SW480 (cell line): ENCODE measurements around the gene SEMA3C.

Experiments used
- DNase-seq: peaks from one replicate; pipeline ENCODE4 v3.0.0-alpha.2; 2016; ENCODE audit warnings: low spot score

The SEMA3C gene

DNA sequence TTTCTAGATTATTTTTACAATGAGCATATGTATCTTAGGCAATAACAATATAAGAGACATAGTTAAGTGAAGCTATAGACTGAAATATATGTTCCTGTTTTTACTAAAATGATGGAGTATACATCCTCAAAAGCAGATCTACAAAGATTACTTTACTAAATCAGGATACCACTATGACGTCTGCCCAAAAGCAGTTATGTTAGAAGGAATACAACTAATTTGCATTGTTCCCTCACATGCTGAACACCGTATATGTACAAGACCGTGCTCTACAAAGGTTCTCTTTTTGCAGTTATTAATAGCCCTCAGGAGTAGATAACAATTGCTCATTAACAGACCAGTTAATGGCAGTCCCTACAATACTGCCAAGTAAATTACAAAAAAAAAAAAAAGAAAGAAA lies 143.0 kb downstream of the SEMA3C start:
- no peak for DNase-seq

DNA sequence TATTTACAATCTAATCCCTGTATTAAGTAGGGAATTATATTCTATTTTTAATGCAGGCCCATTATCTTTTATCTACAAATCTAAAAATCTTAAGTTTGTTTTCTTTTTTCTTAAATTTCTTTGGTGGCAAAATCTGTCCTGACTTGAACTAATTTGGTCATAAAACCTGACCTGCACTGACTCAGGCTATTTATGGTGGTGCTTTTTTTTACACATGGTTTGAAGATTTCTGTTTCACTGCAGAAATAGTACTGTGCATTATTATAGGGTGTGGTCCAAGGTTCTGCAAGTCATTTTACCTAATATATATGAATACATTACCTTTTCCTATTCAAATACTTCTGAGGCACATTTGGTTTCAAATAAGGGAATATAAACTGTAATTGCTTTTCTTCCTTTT lies 143.4 kb downstream of the SEMA3C start:
- no peak for DNase-seq

DNA sequence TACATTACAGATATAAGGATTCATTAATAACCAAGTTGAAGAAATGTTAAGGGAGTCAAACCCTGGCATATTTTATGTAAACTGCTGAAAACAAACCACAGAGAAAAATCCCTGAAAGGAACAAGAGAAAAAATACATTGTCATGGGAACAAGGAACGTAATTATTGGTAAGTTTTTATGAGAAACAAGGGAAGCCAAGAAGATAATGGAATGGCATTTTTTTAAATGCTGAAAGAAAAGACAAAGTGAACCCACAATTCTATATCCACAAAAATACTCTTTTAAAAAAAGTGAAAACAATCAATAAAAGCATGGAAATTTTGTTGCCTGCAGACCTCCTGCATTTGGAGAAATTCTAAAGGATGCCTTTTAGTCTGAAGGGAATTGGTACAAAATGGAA lies 144.0 kb downstream of the SEMA3C start:
- no peak for DNase-seq

DNA sequence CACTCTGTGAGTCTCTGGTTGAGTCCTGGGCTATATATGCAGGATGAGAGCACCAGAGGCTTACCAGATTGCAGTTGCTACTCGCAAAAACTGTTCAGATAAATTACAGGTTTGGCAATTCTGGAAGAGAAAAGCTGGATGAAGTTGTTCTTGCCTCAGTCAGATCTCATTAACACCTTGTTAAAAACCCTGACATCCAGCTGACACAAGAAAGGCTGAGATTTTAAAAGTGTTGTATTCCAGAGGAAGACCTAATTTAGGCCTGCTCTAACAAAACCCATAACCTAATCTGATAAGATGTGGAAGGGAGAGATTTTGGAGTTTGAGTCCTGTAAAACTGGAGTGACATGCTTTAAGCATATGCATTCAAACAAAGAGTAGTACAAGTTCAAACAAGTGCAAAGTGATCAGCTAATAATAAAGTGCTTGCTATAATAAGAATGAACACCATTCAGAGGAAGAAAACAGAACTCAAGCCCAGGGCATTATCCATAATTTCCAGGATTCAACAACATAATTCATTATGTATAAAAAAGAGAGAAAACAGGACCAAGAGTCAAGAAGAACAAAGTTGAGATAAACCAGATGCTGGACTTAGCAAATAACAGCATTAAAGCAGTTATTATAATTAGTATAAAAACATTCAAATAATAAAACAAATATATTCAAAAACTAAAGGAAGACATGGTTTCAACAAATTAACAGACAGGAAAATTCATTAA lies 144.9 kb downstream of the SEMA3C start:
- no peak for DNase-seq

DNA sequence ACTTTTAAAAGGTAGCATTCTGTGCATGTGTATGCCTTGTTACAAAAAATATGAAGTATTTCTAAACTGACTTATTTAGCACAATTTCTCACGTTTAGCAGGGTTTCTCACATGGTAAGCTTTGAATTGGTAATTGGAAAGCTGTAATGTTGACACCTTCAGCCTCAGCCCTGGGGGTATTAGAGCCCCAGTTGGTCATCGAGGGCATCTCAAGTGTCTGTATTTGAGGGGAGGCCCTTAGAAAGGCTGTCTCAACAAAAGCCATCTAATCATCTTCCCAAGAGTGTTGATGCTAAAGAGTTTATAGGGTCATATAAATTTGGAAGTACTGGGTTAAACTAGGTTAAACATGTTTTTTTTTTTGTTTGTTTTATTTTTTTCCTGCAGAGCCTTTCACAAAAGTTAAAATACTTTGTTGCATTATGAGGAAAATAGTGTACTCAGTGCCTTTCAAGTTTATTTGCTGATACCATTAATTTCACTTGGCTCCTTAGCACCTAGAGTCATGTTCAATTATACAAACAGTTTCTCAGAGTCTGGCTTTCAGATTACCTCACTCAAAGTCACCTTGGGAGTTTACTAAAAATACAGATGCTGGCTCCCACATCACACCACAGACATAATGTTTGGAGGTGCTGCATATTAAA lies 146.4 kb downstream of the SEMA3C start:
- DNase-seq = no peak

DNA sequence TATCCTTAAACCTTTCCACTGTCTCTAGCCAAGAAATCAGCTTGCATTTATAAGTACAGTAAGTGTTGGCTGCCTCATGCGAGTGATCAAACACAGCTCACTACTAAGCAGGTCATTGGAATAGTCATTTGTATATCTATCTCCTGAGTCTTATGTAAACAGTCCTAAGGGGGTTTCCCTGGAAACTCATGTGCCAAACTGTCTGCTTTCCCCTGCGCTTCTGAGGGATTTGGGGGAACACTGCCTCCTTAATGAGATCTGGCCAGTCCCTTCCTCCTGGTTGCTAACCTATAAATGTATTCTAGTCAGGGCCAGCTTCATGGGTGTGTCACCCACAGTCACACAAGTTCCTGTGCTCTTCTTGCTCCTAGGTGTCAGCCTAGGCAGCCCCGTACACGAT lies 147.3 kb downstream of the SEMA3C start:
- no peak for DNase-seq

DNA sequence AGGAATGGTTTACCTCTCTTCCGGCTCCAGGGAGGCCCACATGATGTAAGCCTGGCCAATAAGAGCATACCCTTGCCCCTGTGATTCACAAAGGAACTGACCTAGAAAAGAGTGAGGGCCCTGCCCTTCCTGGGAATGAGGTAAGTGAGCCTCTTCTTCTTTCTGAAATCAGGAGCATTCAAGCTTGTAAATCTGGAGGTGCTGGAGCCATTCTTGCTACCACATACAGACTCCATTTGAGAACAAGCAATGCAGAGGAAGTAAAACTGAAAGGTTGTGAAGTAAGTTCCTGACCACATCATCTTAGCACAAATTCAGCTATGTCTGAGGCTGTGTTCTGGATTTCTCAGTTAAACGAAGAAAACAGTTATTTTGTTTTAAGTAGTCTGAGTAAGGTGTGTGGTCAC lies 148.2 kb downstream of the SEMA3C start:
- DNase-seq = no peak

DNA sequence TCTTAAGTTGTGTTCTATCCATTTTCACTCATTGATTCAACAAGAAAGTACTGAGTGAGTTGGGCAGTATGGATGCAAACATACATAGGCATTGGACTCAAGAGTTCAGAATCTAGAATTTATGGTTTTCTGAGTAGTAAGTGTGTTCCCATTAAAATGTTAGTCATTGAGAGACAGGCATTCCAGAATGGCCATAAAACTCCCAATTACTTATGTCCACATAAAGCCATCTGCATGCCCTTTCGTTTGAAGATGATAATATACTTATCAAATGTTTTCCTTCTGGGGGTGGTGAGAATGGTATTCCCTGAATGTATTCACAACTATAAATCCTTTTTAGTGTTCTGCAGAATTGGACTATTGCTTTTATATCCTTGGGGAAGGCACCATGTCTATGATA lies 148.8 kb downstream of the SEMA3C start:
- DNase-seq = no peak

DNA sequence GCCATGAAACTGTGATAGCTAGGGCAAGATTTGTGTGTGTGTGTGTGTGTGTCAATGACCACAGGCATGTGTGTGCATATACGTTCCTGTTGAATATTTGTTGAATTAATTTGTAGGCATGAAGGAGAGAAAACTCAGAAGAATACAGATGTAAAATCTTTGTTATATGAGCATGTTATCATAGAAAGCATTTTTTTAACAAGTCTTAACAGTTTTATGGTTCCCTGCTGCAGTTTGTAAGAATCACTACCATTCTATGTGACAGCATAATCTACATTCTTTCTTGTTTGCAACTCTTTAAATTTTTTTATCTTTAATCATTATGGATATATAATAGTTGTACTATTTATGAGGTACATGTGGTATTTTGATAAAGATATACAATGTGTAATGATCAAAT lies 150.1 kb downstream of the SEMA3C start:
- no peak for DNase-seq

DNA sequence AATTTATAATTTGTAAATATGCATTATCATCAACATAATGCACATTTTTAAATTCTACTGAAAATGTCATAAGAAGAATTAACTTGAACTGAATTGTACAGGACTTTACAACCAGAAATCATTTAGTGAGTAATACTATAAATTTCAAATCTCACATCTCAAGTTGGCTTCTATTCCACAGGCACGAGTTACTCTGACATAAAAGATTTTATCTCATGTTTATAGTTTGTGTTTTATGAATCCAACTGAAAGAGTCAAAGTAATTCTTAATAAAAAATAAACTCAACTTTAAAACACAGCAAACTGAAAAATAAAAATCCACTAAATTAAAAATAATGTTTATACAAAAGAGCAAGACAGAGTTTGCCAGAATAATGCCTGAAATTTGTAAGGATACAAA lies 151.2 kb downstream of the SEMA3C start:
- DNase-seq = no peak

DNA sequence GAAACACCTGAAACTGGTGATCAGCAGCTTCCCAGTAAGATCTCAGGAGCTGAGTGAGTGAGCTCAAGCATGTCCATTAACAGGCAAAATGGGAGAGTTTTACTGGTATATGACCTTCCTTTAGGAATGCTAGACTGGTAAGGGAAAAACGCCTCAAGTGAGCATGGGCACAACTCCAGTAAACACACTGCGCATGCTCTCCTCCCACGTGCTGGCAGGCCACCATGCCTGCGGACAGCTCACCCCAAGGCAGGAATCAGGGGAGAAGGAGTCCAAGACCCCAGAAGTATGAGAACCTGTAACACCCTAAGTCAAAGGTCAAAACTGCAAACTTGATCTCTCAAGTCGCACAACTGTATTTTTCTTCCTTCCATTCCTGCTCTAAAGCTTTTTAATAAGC lies 152.1 kb downstream of the SEMA3C start:
- no peak for DNase-seq

DNA sequence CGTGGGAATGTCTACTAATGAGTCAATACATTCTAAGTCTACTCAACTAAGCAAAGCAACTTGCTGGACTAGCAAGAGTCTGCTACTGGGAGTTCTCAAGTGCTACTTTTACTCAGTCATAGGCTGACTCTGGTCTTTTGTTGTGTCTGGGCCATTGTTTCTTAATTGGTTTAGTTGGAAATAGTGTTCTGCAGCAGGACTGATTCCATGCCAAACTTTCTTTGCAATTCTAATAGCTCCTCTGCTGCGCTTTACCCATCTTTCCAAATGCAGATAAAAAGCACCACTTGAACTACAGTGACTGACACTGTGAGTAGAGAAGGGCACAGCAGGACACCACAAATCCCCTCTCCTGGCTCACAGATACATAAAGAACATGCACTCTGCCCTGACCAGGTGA lies 154.7 kb downstream of the SEMA3C start:
- DNase-seq = no peak

DNA sequence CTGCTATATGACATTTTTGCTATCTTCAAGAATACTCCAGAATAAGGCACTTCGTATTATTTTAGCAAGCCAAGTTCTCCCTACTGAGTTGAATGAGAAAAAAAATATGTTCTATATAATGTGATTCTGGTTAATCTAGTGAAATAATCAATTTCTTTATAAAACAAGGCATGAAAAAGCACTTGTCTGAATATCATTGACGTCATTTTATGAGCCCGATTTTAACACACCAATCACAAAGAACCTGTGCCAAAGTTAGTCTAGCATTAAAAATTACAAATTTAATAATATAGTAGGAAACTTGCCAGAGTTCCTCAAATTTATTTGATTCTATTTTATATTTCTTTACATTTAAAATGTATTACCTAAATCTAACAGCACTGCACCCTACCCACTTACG lies 155.1 kb downstream of the SEMA3C start:
- no peak for DNase-seq

DNA sequence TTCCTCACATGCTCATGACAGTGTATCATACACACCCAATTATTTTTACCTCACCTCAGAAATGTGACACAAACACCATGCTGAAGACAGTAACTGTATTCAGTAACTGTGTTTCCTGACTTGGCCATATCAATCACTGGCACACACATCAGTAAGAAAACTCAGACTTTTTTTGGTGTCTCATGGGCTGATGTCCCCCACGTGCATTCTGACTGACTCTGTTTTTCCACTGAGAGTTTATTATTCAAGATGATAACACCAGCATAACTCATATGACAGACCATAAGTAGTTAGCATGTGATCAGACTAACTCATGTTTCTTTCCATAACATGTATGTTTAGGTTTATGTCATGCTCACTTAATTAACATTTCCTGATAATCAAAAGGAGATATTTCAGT lies 155.6 kb downstream of the SEMA3C start:
- no peak for DNase-seq

DNA sequence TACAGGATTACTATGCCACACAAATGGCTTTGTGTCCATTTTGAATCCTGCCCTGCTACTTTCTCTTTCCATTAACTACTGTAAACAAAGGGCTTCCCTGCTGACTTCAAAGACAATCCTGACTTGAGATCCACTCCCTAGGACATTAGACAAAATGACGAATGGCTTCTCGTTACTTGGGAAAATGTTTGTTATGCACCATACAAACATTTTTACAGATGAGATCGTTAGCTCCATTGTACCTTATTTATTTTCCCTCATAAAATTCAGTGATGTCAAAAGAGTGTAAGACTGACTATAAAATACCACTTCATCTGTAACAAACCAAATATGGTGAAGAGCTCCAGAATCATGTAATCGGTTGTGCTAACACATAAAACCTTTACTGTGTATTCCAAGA lies 158.6 kb downstream of the SEMA3C start:
- DNase-seq = peak; percentile 49

DNA sequence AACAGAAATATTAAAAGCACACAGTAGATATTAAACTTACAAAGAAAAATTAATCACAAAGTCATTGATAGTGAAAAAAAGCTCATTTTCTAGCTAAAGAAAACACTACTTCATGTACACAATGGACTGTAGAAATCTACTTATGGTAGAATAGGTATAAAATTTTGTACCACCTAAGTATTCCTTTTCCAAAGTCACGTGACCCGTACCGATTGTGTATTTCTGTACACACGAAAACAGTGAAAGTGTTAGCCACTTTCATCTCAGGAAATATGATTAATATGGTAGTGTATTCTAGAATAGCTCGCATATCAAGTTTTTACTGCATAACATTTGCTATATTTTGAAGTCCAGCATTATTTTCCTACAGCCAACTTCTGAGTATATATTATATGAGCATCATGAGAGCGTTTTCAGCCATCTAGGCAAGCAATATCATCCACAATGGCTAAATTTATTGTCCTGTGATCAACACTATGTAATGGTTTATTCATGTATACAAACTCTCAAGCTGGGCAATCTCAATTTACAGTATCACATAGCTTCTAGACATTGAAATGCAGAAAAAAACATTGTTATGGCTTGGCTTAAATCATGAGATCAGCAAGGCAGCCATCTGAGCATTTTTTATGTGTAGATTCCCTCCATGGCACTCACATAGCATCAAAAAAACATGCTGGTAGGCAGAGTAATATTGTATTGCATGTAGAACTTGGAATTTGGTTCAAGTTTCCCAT lies 165.7 kb downstream of the SEMA3C start:
- DNase-seq = no peak

DNA sequence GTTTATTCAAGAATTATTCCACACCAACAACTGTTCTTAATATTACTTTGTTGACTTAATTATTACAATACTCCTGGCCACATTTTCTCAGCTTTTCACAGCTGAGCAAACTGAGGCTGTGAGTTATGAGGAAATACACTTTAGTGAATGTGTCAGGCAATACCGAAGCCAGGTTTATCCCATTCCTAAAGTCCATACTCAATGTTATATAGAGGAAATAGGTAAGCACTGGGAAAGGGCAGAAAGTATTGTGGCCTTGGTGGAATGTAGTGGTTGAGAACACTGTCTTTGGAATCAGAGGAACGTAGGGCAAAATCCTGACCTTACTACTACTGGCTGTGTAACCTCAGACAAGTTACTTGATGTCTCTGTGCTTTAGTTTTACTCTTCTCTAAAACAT lies 169.6 kb downstream of the SEMA3C start:
- DNase-seq = no peak

DNA sequence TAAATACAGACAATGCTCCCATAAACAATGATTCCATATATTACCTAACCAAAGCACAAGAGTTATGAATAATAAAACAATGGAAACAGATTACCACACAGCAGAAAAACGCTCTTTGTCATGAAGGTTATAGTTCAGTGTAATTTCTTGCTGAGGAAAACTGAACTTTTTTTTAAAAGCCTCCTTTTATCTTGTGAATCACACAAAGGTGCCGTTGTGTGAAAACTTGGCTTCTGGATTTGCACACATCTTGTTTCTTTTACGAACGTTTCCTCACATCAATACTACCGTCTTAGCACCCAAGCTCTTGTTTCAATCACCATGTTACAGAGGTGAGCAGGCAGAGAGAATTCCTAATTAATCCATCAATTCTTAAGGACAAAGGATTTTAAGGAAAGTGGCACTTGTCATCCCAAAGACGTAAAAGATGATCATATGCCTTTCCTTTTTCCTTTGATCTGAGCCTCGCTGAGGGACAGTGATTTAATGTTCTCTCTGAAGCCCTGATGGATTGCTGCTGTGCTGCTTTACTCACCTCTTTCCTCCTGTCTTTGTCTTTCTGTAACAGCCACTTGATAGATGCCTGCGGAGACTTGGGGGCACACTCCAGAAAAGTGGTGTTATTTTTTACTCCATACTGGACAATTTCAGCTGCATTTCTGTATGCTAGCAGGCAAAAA lies 170.3 kb downstream of the SEMA3C start:
- DNase-seq = no peak

DNA sequence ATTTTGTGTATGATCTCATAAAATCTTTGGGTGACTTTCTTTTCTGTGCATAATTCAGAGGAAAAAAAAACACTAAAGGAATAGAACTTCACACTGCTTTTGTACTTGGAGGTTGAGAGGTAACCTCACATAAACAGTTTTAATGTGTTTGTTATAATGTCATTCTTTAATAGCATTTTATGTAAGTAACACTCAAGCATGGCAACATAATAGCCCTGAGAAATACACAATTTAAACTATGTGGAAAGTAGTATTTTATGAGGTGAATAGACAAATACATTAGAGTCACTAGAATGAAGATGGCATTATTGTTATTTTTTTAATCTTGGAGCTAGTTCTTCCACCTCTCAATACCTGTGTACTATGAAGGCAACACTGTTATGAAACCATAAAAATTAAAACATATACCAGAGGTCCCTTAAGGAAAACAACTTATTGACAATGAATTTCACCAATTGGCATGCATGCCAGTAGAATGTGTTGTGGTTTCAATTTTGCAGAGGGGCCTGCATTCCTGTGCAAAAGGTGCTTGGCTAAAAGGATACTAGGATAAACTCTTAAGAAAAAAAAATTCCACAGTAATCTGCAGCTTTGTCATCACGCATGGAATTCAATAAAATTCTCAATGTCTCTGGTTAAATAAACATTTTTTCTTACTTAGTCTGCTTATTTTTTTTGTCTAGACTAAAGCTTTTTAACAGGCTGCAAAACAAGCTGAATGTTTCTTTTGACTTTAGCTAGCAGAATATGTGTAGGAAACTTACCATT lies 177.9 kb downstream of the SEMA3C start:
- DNase-seq = no peak

DNA sequence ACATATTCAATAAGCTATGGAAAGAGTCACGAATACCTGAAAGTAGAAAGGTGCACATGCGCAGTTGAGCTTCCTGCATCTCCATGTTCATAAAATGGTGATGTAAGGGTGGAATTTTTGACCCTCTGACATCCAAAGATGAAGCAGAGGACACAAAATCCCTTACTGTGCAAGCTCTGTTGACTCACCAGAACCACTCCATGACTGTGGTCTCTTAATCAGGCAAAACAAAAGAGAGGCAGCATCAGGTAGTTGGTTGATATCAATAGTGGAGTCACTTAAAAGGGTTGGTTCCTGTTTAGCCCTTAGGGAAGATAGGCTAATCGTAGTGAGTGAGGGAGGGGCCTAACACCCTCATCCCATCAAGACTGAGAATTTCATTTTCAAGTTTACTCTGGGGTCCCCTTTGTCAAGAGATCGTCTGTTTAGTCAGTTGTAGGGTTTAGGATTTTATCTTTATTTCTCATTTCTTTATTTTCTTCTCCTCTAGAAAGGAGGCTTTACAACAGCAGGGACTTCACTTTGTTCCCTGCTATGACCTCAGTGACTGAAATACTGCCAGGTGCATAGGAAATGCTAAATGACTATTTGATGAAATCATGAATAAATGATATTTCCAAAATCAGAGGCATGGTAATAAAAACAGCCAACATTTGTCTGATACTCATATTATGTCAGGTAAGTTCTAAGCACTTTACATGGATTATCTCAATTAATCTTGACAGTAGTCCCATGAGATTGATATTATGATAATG lies 182.3 kb downstream of the SEMA3C start:
- no peak for DNase-seq

DNA sequence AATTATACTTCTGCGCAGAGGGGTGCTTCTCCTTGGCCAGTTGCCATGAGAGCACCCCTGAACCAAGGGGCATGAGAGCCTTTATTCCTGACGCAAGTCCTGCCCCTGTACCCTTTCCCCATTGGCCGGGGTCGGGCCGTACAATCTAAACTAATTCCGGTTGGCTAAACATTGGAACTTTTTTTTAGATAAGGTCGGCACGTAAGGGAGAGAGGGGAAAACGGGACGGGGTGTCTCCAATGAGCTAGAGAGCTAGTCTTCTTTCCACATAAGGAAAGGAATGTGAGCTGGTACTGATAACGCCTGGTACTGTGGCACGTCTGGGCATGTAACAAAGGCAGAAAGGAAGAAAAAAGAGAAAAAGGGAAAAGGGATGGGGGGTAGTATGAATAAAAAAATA lies 183.5 kb downstream of the SEMA3C start:
- no peak for DNase-seq
